Measurements from ENCODE around the gene THAP12. TPM values are rescaled to one million over a fixed set of nuclear protein-coding genes. Genes with fewer than 3 reads are reported as not detected.
"Not testable (repeated sequence)": the region's sequence is repeated elsewhere in the genome, so short reads cannot be mapped to it uniquely, and the experiment has no call there.

THAP12 gene
- total RNA-seq, 1 experiment from 2014 or later: 42.5 TPM

- Histone ChIP-seq H3K23ac (ENCODE audit: insufficient read length, low read depth, low read length) (no peak overlapping the region), H3K79me1 (ENCODE audit: insufficient read depth, low read depth, low read length, poor library complexity, severe bottlenecking) (no peaks in the 10 kb centered on the region), H3K18ac (ENCODE audit: insufficient read length, low read depth, low read length) (no peak overlapping the region), H3K23me2 (ENCODE audit: insufficient read length, low read depth, low read length, poor library complexity, severe bottlenecking) (no peaks in the 10 kb centered on the region), H3K4me2 (ENCODE audit: insufficient read depth, insufficient read length, low read length) (no peak overlapping the region), H2AFZ (ENCODE audit: low read length) (no peak overlapping the region), H2BK120ac (ENCODE audit: low read depth, low read length, poor library complexity, severe bottlenecking) (no peak overlapping the region), H3K56ac (ENCODE audit: insufficient read length, low read depth, low read length) (no peak overlapping the region), H3K14ac (ENCODE audit: insufficient read depth, low read length) (no peak overlapping the region), H4K8ac (replicated peaks; ENCODE audit: insufficient read length, low read depth, low read length) (no peak overlapping the region), H3K27ac (ENCODE audit: insufficient read length, low read depth, low read length) (no peak overlapping the region), H3T11ph (ENCODE audit: low read length) (no peak overlapping the region), H2BK20ac (ENCODE audit: low read depth, low read length, poor library complexity, severe bottlenecking) (no peak overlapping the region), H4K5ac (ENCODE audit: insufficient read length, low read depth, low read length) (no peak overlapping the region), H2BK5ac (ENCODE audit: insufficient read length, low read length) (no peak overlapping the region), H3K9ac (ENCODE audit: extremely low read depth, insufficient read length, low read length) (no peak overlapping the region), H2BK15ac (ENCODE audit: low read depth, low read length) (no peak overlapping the region), H3K4me1 (ENCODE audit: insufficient read depth, low read length) (no peaks in the 10 kb centered on the region; the same call in 1 of the 2 replicates), H4K20me1 (ENCODE audit: control insufficient read depth, insufficient read depth, insufficient read length) (no peaks in the 10 kb centered on the region), H3K27me3 (ENCODE audit: insufficient read depth, low read length) (no peaks in the 10 kb centered on the region), H3K79me2 (ENCODE audit: insufficient read depth, low read length) (0 out of 2 replicates have a peak, but pooled peaks cover 2% of the 10 kb centered on the region), H4K91ac (ENCODE audit: insufficient read length, low read depth, low read length) (no peak overlapping the region), H3K4ac (ENCODE audit: low read depth, low read length) (no peak overlapping the region), H2BK12ac (ENCODE audit: insufficient read length, low read depth, low read length) (no peak overlapping the region), H2AK5ac (ENCODE audit: insufficient read length, low read length) (no peak overlapping the region), H3K9me3 (ENCODE audit: control insufficient read depth, low read depth, low read length) (no peaks in the 10 kb centered on the region)
- WGBS (ENCODE audit: extremely low coverage, insufficient read length, low lambda C conversion rate): no CpG with 5 or more reads among the region's 4 CpGs
- Mint-ChIP-seq H3K4me1 (peaks cover 5% of the 10 kb centered on the region in 2 experiments), H3K4me3 (no peak overlapping the region), H3K36me3 (ENCODE audit: insufficient read depth in 1 of 3, low read depth in 3 of 3) (no peaks in the 10 kb centered on the region), H3K27ac (no peak overlapping the region), H3K27me3 (ENCODE audit: low read depth) (0 out of 2 replicates have a peak, but pooled peaks cover 1% of the 10 kb centered on the region), H3K9me3 (no peaks in the 10 kb centered on the region)
- DNase-seq: no peak
- TF ChIP-seq, protein P1, sequence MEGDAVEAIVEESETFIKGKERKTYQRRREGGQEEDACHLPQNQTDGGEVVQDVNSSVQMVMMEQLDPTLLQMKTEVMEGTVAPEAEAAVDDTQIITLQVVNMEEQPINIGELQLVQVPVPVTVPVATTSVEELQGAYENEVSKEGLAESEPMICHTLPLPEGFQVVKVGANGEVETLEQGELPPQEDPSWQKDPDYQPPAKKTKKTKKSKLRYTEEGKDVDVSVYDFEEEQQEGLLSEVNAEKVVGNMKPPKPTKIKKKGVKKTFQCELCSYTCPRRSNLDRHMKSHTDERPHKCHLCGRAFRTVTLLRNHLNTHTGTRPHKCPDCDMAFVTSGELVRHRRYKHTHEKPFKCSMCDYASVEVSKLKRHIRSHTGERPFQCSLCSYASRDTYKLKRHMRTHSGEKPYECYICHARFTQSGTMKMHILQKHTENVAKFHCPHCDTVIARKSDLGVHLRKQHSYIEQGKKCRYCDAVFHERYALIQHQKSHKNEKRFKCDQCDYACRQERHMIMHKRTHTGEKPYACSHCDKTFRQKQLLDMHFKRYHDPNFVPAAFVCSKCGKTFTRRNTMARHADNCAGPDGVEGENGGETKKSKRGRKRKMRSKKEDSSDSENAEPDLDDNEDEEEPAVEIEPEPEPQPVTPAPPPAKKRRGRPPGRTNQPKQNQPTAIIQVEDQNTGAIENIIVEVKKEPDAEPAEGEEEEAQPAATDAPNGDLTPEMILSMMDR (conservative IDR thresholded peaks at IDR 0.05): no peak
These were observed 25.4 kb upstream of the THAP12 start for GRCh38 chr11:76406359-76406758.

DNA sequence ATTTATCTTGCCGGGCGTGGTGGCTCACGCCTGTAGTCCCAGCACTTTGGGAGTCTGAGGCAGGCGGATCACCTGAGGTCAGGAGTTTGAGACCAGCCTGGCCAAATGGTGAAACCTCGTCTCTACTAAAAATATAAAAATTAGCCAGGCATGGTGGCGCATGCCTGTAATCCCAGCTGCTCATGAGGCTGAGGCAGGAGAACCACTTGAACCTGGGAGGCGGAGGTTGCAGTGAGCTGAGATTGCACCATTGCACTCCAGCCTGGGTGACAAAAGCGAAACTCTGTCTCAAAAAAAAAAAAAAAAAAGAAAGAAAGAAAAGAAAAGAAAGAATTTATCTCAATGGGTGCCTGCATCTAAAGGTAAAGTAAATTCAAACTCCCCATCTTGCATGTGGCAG is 20.6 kb upstream of the THAP12 start:
- H3K4me2 ChIP-seq (ENCODE audit: insufficient read depth, insufficient read length, low read length); H3K27me3 ChIP-seq (ENCODE audit: insufficient read depth, low read length); H2AFZ ChIP-seq (ENCODE audit: low read length); H2BK20ac ChIP-seq (ENCODE audit: low read depth, low read length, poor library complexity, severe bottlenecking); H2BK120ac ChIP-seq (ENCODE audit: low read depth, low read length, poor library complexity, severe bottlenecking); H3K9me3 ChIP-seq (ENCODE audit: control insufficient read depth, low read depth, low read length); H3K9ac ChIP-seq (ENCODE audit: extremely low read depth, insufficient read length, low read length); H3K27me3 Mint-ChIP-seq (ENCODE audit: low read depth); H3K23me2 ChIP-seq (ENCODE audit: insufficient read length, low read depth, low read length, poor library complexity, severe bottlenecking); H3K79me2 ChIP-seq (ENCODE audit: insufficient read depth, low read length); H3K4me3 Mint-ChIP-seq; H3K9me3 Mint-ChIP-seq; H3K36me3 Mint-ChIP-seq (ENCODE audit: insufficient read depth in 1 of 3, low read depth in 3 of 3); H2AK5ac ChIP-seq (ENCODE audit: insufficient read length, low read length); H2BK15ac ChIP-seq (ENCODE audit: low read depth, low read length); H3K23ac ChIP-seq (ENCODE audit: insufficient read length, low read depth, low read length); H4K20me1 ChIP-seq (ENCODE audit: control insufficient read depth, insufficient read depth, insufficient read length); H3K18ac ChIP-seq (ENCODE audit: insufficient read length, low read depth, low read length); H3K4me1 Mint-ChIP-seq; H3K4ac ChIP-seq (ENCODE audit: low read depth, low read length); H4K5ac ChIP-seq (ENCODE audit: insufficient read length, low read depth, low read length); H4K8ac ChIP-seq (replicated peaks; ENCODE audit: insufficient read length, low read depth, low read length); H3K79me1 ChIP-seq (ENCODE audit: insufficient read depth, low read depth, low read length, poor library complexity, severe bottlenecking); H3T11ph ChIP-seq (ENCODE audit: low read length); H2BK12ac ChIP-seq (ENCODE audit: insufficient read length, low read depth, low read length); H2BK5ac ChIP-seq (ENCODE audit: insufficient read length, low read length); H3K14ac ChIP-seq (ENCODE audit: insufficient read depth, low read length); DNase-seq; H3K56ac ChIP-seq (ENCODE audit: insufficient read length, low read depth, low read length); H3K4me1 ChIP-seq (ENCODE audit: insufficient read depth, low read length); H4K91ac ChIP-seq (ENCODE audit: insufficient read length, low read depth, low read length); H3K27ac ChIP-seq (ENCODE audit: insufficient read length, low read depth, low read length): not testable (repeated sequence)
- 0 out of 7 replicates have a peak overlapping the region, but pooled peaks of 1 of the 3 experiments have one; percentile 36 for H3K27ac Mint-ChIP-seq
- WGBS (ENCODE audit: extremely low coverage, insufficient read length, low lambda C conversion rate): no CpG with 5 or more reads among the region's 8 CpGs
